Right lobe of liver (tissue), 6 donors: ENCODE data around the gene WNK4. TPM values are rescaled to one million over a fixed set of nuclear protein-coding genes. Genes with fewer than 3 reads are reported as not detected.
"Not testable (repeated sequence)": the region's sequence is repeated elsewhere in the genome, so short reads cannot be mapped to it uniquely, and the experiment has no call there.

Experiments
- ATAC-seq, 4 donors: fragments of 200-7000 bp; cut with Tn5 transposase; one replicate each; pipeline ENCODE4 v1.9.1; 2020; ENCODE audit warnings: mild to moderate bottlenecking in 4 of 4, moderate library complexity in 4 of 4
- DNase-seq, 3 donors: peaks; one replicate each; pipeline ENCODE4 v3.0.0-alpha.2; 2020
- H3K27ac ChIP-seq, 3 donors: fragments of 200-600 bp; one replicate each; pipeline ENCODE4 v1.8.0; 2022
- H3K27me3 ChIP-seq, 2 donors: fragments of 200-600 bp; one replicate each; pipeline ENCODE4 v1.8.0; 2022
- H3K36me3 ChIP-seq, 4 donors: fragments of 200-600 bp; sonication (generic) in 1 of 4; one replicate each; pipeline versions ENCODE4 v1.5.1 to v1.8.0; 2017 to 2022; ENCODE audit warnings: control low read depth in 1 of 4
- H3K4me1 ChIP-seq, 4 donors: fragments of 200-600 bp; sonication (generic) in 1 of 4; one replicate each; pipeline versions ENCODE4 v1.5.1 to v1.8.0; 2017 to 2022; ENCODE audit warnings: control low read depth in 1 of 4
- H3K4me3 ChIP-seq, 3 donors: fragments of 200-600 bp; one replicate each; pipeline ENCODE4 v1.8.0; 2022
- H3K9me3 ChIP-seq, 4 donors: fragments of 200-600 bp; sonication (generic) in 1 of 4; one replicate each; pipeline versions ENCODE4 v1.5.1 to v1.8.0; 2017 to 2022; ENCODE audit warnings: control low read depth in 1 of 4
- POLR2A ChIP-seq: fragments of 450-650 bp; IDR thresholded peaks from one replicate; pipeline ENCODE4 v1.6.1; 2017; ENCODE audit warnings: antibody characterized with exemption, mild to moderate bottlenecking
- WGBS: methylation state at CpG from one replicate; pipeline ENCODE4 v1.1.6; 2018; ENCODE audit warnings: low coverage, low lambda C conversion rate; ENCODE audit not compliant: insufficient coverage; ENCODE audit errors: missing lambda C conversion rate; 5-methylcytosine and 5-hydroxymethylcytosine counted together
- intact Hi-C, 2 donors: fragments of 100-400 bp; cut with DNase I; formaldehyde crosslinking; loops; one replicate each; pipeline versions ENCODE4 v1.11.2 to v1.14.1; 2022
- total RNA-seq, 6 experiments: library from RNA; depleted of rRNA in 2 of 6; stranded (reverse); fragments of >200 nt in 2 of 6; fragmentation: NEBNext Ultra II Directional in 3 of 6; extraction: Animal tissue kit (Norgen Biotek cat#: 25700) in 3 of 6; gene quantifications; one replicate each; pipeline versions ENCODE4 v1.1.0 to v1.2.4, GENCODE V29; 2016 to 2023
- TF ChIP-seq, protein P1 (sequence below), 4 donors: fragments of 200-600 bp in 3 of 4; fragments of 450-650 bp in 1 of 4; IDR thresholded peaks; one replicate each; pipeline versions ENCODE4 v1.5.1 to v1.8.0; 2016 to 2022; ENCODE audit warnings: antibody characterized with exemption in 4 of 4, mild to moderate bottlenecking in 2 of 4
- donor health status: DM: no; HTN: yes; CAD: no.
- donor health status: DM: no; HTN: no; CAD: no.
- donor health status: DM: no; HTN: no; CAD: no.
- donor health status: DM: no; HTN: yes; CAD: no.
- donor health status: DM: no; HTN: yes; CAD: no.

WNK4 gene
- total RNA-seq, 6 experiments from 2014 or later, result 0.12 to 1.1 (median 0.22) TPM; not detected in 3

GRCh38 chr17:42760652-42761581 is 19.5 kb upstream of the WNK4 start, which contains the start of gene RAMP2:
RAMP2 (plus strand) TSS chr17:42761227; CDS start chr17:42761262, 35 bp downstream.
- ATAC-seq, result peak; percentile 15 to 57 (median 22)
- WGBS, result 18% methylated on average over 14 of the region's 92 CpGs
- peaks cover 0 to 15% (median 0%) of the 10 kb centered on the region in 4 donors for H3K4me1 ChIP-seq
- H3K9me3 ChIP-seq, result no peaks in the 10 kb centered on the region
- no peaks in the 10 kb centered on the region for H3K27me3 ChIP-seq
- no peaks in the 10 kb centered on the region for H3K36me3 ChIP-seq
- peak in 1 of 3 donors; percentile 36 for DNase-seq
- peak within 1 kb of the TSS; percentile 32 to 47 (median 38) for H3K4me3 ChIP-seq
- peak within 1 kb of the TSS; percentile 18 to 59 (median 21) for H3K27ac ChIP-seq
- TF ChIP-seq, protein P1, sequence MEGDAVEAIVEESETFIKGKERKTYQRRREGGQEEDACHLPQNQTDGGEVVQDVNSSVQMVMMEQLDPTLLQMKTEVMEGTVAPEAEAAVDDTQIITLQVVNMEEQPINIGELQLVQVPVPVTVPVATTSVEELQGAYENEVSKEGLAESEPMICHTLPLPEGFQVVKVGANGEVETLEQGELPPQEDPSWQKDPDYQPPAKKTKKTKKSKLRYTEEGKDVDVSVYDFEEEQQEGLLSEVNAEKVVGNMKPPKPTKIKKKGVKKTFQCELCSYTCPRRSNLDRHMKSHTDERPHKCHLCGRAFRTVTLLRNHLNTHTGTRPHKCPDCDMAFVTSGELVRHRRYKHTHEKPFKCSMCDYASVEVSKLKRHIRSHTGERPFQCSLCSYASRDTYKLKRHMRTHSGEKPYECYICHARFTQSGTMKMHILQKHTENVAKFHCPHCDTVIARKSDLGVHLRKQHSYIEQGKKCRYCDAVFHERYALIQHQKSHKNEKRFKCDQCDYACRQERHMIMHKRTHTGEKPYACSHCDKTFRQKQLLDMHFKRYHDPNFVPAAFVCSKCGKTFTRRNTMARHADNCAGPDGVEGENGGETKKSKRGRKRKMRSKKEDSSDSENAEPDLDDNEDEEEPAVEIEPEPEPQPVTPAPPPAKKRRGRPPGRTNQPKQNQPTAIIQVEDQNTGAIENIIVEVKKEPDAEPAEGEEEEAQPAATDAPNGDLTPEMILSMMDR (IDR thresholded peaks at IDR 0.05), result no peak
- TF ChIP-seq POLR2A, result no peak
- intact Hi-C loops, result loop anchor here (5.0 to 10.0 kb wide), 2 partner anchors 39 to 46 kb away; no protein-coding TSS in a partner anchor

GRCh38 chr17:42761638-42762037 is 18.8 kb upstream of the WNK4 start:
- Histone ChIP-seq H3K27ac (peak overlapping the region; percentile 18 to 59 (median 21)), H3K4me3 (peak overlapping the region; percentile 32 to 47 (median 38)), H3K27me3 (no peaks in the 10 kb centered on the region), H3K9me3 (no peaks in the 10 kb centered on the region), H3K36me3 (no peaks in the 10 kb centered on the region), H3K4me1 (peaks cover 0 to 15% (median 0%) of the 10 kb centered on the region in 4 donors)
- no peak for TF ChIP-seq POLR2A
- TF ChIP-seq, protein P1 (IDR thresholded peaks at IDR 0.05), result no peak
- intact Hi-C loops, result loop anchor here (5.0 to 10.0 kb wide), 2 partner anchors 39 to 47 kb away; no protein-coding TSS in a partner anchor
- DNase-seq (no peak), ATAC-seq (no peak)
- WGBS, result 67% methylated on average over 1 of the region's 12 CpGs

GRCh38 chr17:42766124-42766523 is 14.3 kb upstream of the WNK4 start:
- intact Hi-C loops, result loop anchor here in 1 of 2 donors (10.0 kb wide), 1 partner anchor 51 kb away; no protein-coding TSS in a partner anchor
- H3K4me3 ChIP-seq, result no peak overlapping the region
- H3K36me3 ChIP-seq, result no peaks in the 10 kb centered on the region
- peak in 1 of 4 donors; percentile 24 for ATAC-seq
- no peak overlapping the region for H3K27ac ChIP-seq
- no peak for DNase-seq
- WGBS, result 49% methylated on average over 4 of the region's 6 CpGs
- no peaks in the 10 kb centered on the region for H3K9me3 ChIP-seq
- peaks cover 0 to 4% (median 0%) of the 10 kb centered on the region in 4 donors for H3K4me1 ChIP-seq
- no peaks in the 10 kb centered on the region for H3K27me3 ChIP-seq
- TF ChIP-seq, protein P1 (IDR thresholded peaks at IDR 0.05), result no peak
- no peak for TF ChIP-seq POLR2A

DNA sequence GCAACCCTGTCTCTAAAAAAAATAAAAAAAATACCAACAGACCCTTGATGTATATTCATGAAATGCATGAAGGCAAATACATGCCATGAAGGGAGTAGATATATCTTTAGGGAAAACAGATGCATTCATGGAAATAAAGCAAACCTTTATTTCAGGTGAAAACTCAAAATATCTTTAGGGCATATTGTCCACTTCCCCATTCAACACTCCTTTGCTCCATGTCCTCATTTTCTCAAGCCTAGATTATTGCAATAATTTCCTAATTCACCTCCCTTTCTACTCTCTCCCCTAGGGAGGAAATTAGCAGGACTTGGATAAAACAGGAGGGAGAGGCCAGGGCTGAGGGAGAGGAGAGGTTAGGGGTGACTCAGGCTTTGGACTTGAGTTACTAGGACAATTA is 12.9 kb upstream of the WNK4 start:
- intact Hi-C loops, result loop anchor here in 1 of 2 donors (10.0 kb wide), 1 partner anchor 53 kb away; no protein-coding TSS in a partner anchor
- TF ChIP-seq, protein P1 (IDR thresholded peaks at IDR 0.05), result no peak
- TF ChIP-seq POLR2A, result no peak
- Histone ChIP-seq H3K4me1 (no peaks in the 10 kb centered on the region), H3K27me3 (no peaks in the 10 kb centered on the region), H3K9me3 (no peaks in the 10 kb centered on the region), H3K36me3 (no peaks in the 10 kb centered on the region), H3K4me3 (no peak overlapping the region), H3K27ac (no peak overlapping the region)
- DNase-seq, result no peak
- ATAC-seq, result no peak

- DNase-seq, H3K27ac ChIP-seq, H3K36me3 ChIP-seq, ATAC-seq, H3K9me3 ChIP-seq, H3K27me3 ChIP-seq, H3K4me3 ChIP-seq, H3K4me1 ChIP-seq: not testable (repeated sequence)
- intact Hi-C loops, result loop anchor here in 1 of 2 donors (10.0 kb wide), 1 partner anchor 53 kb away; no protein-coding TSS in a partner anchor
- WGBS, result 70% methylated on average over 9 of the region's 9 CpGs
Measured at GRCh38 chr17:42768006-42768405, 12.4 kb upstream of the WNK4 start.

DNA sequence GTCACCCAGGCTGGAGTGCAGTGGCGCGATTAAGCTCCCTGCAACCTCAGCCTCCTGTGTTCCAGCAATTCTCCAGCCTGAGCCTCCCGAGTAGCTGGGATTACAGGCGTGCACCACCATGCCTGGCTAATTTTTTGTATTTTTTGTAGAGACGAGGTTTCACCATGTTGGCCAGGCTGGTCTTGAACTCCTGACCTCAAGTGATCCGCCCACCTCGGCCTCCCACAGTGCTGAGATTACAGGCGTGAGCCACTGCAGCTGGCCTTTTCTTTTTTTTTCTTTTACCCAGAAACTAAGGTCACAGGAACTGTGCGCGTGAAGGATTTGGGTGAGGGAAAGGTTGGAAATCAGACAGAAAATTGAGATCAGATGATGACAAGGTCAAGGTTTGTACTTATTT is 10.4 kb upstream of the WNK4 start:
- ATAC-seq, H3K9me3 ChIP-seq, H3K27me3 ChIP-seq, H3K4me3 ChIP-seq, H3K4me1 ChIP-seq, DNase-seq, H3K36me3 ChIP-seq, H3K27ac ChIP-seq: not testable (repeated sequence)
- intact Hi-C loops, result loop anchor here in 1 of 2 donors (10.0 kb wide), 1 partner anchor 55 kb away; no protein-coding TSS in a partner anchor
- 64% methylated on average over 9 of the region's 10 CpGs for WGBS
